Uterus (tissue), 4 donors: Measurements from ENCODE around the gene KCND2. TPM values are rescaled to one million over a fixed set of nuclear protein-coding genes. Genes with fewer than 3 reads are reported as not detected.

Experiments used
- DNase-seq, 2 donors: peaks; one replicate each; pipeline ENCODE4 v3.0.0-alpha.2; 2019 to 2020
- H3K27ac ChIP-seq, 2 donors: fragments of 200-600 bp; sonication (generic); 1 replicate in 1 of 2; 2 replicates in 1 of 2; pipeline ENCODE4 v1.5.1; 2016 to 2018
- H3K27me3 ChIP-seq, 2 donors: fragments of 200-600 bp; sonication (generic); one replicate each; pipeline ENCODE4 v1.5.1; 2018 to 2019; ENCODE audit warnings: control low read depth in 1 of 2
- H3K36me3 ChIP-seq, 2 donors: fragments of 200-600 bp; sonication (generic); one replicate each; pipeline ENCODE4 v1.5.1; 2019; ENCODE audit warnings: control low read depth in 1 of 2
- H3K4me1 ChIP-seq, 2 donors: fragments of 200-600 bp; sonication (generic); one replicate each; pipeline ENCODE4 v1.5.1; 2018 to 2019; ENCODE audit warnings: control low read depth in 1 of 2
- H3K4me3 ChIP-seq, 2 donors: fragments of 200-600 bp; sonication (generic); 1 replicate in 1 of 2; 2 replicates in 1 of 2; pipeline ENCODE4 v1.5.1; 2018 to 2019; ENCODE audit warnings: mild to moderate bottlenecking in 1 of 2
- H3K9me3 ChIP-seq, 2 donors: fragments of 200-600 bp; sonication (generic); one replicate each; pipeline ENCODE4 v1.5.1; 2019; ENCODE audit warnings: control low read depth in 1 of 2
- POLR2A ChIP-seq, 2 donors: fragments of 450-650 bp; IDR thresholded peaks; one replicate each; pipeline ENCODE4 v1.6.1; 2016; ENCODE audit warnings: antibody characterized with exemption in 2 of 2, mild to moderate bottlenecking in 1 of 2, moderate library complexity in 1 of 2
- intact Hi-C: fragments of 100-400 bp; cut with DNase I; formaldehyde crosslinking; loops from one replicate; pipeline ENCODE4 v1.15.1; 2023; ENCODE audit warnings: low total_unique reads
- total RNA-seq, 4 donors: library from RNA; depleted of rRNA in 3 of 4; stranded (reverse); fragments of >200 nt in 3 of 4; gene quantifications; one replicate each; pipeline versions ENCODE4 v1.1.0 to v1.2.4, GENCODE V29; 2014 to 2023
- TF ChIP-seq, protein P1 (sequence below), 4 experiments: fragments of 200-600 bp in 2 of 4; fragments of 450-650 bp in 2 of 4; sonication (generic) in 2 of 4; IDR thresholded peaks; one replicate each; pipeline ENCODE4 v1.5.1; 2016 to 2019; ENCODE audit warnings: antibody characterized with exemption in 4 of 4, mild to moderate bottlenecking in 2 of 4, moderate library complexity in 1 of 4
- donor health status: DM: yes; HTN: yes; CAD: no.

The KCND2 gene
- total RNA-seq, 4 donors from 2014 or later, result 0.26 to 6.0 (median 4.5) TPM

DNA sequence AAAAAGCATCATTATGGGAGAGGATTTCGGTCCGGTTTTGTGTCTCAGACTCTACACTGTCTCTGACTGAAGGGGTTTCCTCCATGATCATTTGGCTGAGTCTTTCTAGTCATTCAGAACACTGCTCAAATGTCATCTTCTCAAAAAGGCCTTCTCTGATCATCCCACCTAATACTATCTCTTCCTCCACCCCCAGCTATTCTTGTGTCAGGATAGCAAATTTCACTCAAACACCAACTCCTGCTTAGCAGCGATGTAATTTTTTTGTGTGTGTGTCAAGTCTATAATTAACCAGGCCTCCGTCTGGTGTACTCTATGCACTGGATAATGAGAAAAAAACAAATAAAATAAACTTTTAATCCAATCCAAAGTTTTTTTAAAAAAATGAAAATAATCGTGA lies 200.4 kb downstream of the KCND2 start:
- H3K4me1 ChIP-seq, result no peaks in the 10 kb centered on the region
- H3K4me3 ChIP-seq, result no peak overlapping the region
- intact Hi-C loops, result no loop called here
- H3K27me3 ChIP-seq, result no peaks in the 10 kb centered on the region
- H3K9me3 ChIP-seq, result no peaks in the 10 kb centered on the region
- H3K27ac ChIP-seq, result no peak overlapping the region
- TF ChIP-seq POLR2A (IDR thresholded peaks at IDR 0.05), result no peak
- TF ChIP-seq, protein P1, sequence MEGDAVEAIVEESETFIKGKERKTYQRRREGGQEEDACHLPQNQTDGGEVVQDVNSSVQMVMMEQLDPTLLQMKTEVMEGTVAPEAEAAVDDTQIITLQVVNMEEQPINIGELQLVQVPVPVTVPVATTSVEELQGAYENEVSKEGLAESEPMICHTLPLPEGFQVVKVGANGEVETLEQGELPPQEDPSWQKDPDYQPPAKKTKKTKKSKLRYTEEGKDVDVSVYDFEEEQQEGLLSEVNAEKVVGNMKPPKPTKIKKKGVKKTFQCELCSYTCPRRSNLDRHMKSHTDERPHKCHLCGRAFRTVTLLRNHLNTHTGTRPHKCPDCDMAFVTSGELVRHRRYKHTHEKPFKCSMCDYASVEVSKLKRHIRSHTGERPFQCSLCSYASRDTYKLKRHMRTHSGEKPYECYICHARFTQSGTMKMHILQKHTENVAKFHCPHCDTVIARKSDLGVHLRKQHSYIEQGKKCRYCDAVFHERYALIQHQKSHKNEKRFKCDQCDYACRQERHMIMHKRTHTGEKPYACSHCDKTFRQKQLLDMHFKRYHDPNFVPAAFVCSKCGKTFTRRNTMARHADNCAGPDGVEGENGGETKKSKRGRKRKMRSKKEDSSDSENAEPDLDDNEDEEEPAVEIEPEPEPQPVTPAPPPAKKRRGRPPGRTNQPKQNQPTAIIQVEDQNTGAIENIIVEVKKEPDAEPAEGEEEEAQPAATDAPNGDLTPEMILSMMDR (IDR thresholded peaks at IDR 0.05), result no peak
- no peak for DNase-seq
- no peaks in the 10 kb centered on the region for H3K36me3 ChIP-seq

DNA sequence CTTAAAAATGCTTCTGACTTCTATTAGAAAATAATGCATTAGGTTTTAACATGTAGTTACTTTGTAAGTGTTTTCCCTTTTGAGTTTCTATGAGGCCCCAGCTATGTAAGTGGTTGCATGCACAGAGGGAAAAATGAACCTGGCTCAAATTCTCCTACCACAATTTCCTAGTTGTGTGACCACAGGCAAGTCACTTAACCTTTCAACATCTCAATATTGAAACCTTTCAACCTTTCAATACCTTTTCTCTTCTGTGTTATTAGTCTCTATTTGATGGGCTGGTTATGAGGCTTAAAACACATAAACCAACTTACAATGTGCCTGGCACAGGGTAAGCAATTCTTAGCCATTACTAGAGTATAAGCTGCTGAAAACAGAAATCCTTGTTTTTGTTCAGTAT lies 203.0 kb downstream of the KCND2 start:
- DNase-seq, result no peak
- Histone ChIP-seq H3K4me3 (no peak overlapping the region), H3K36me3 (no peaks in the 10 kb centered on the region), H3K9me3 (no peaks in the 10 kb centered on the region), H3K27me3 (no peaks in the 10 kb centered on the region), H3K4me1 (no peaks in the 10 kb centered on the region), H3K27ac (no peak overlapping the region)
- intact Hi-C loops, result no loop called here
- TF ChIP-seq, protein P1 (IDR thresholded peaks at IDR 0.05), result no peak
- TF ChIP-seq POLR2A (IDR thresholded peaks at IDR 0.05), result no peak

DNA sequence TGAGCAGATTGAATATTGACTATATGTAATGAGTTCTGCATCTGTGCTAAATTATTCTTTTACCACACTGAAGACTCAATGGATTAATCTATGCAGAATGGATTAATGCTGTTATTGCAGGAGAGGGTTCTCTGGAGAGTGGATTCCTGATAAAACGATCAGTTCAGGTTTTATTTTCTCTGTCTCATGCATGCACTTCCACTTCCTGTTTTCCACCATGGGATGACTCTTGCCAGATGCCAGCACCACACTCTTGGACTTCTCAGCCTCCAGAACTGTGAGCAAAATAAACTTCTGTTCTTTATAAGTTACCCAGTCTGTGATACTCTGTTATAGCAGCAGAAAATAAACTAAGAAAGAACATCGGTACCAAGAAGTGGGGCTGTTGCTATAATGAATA lies 207.5 kb downstream of the KCND2 start:
- no peak overlapping the region for H3K4me3 ChIP-seq
- H3K4me1 ChIP-seq, result no peaks in the 10 kb centered on the region
- no peaks in the 10 kb centered on the region for H3K36me3 ChIP-seq
- no peaks in the 10 kb centered on the region for H3K9me3 ChIP-seq
- TF ChIP-seq, protein P1 (IDR thresholded peaks at IDR 0.05), result no peak
- TF ChIP-seq POLR2A (IDR thresholded peaks at IDR 0.05), result no peak
- H3K27me3 ChIP-seq, result no peaks in the 10 kb centered on the region
- no peak for DNase-seq
- intact Hi-C loops, result no loop called here
- H3K27ac ChIP-seq, result no peak overlapping the region

DNA sequence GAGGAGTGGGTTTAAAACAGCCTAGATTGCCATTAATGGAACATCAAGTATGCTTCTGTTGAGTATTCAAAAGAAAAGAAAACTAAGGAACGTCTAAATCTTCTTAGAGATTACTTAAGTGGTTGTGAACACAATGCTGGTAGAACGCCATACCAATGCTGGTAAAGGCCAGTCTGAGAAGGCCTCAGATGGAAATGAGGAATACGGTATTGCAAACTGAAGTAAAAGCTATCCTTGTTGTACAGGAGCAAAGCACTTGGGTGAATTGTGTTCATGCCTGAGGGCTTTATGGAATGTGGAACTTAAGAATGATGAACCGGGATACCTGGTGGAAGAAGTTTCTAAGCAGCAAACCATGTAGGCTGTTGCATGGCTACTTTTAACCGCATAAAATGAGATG lies 208.0 kb downstream of the KCND2 start:
- no peaks in the 10 kb centered on the region for H3K4me1 ChIP-seq
- no peak overlapping the region for H3K27ac ChIP-seq
- no peak for DNase-seq
- no peaks in the 10 kb centered on the region for H3K9me3 ChIP-seq
- no peak overlapping the region for H3K4me3 ChIP-seq
- H3K36me3 ChIP-seq, result no peaks in the 10 kb centered on the region
- H3K27me3 ChIP-seq, result no peaks in the 10 kb centered on the region
- TF ChIP-seq, protein P1 (IDR thresholded peaks at IDR 0.05), result no peak
- TF ChIP-seq POLR2A (IDR thresholded peaks at IDR 0.05), result no peak
- intact Hi-C loops, result no loop called here

DNA sequence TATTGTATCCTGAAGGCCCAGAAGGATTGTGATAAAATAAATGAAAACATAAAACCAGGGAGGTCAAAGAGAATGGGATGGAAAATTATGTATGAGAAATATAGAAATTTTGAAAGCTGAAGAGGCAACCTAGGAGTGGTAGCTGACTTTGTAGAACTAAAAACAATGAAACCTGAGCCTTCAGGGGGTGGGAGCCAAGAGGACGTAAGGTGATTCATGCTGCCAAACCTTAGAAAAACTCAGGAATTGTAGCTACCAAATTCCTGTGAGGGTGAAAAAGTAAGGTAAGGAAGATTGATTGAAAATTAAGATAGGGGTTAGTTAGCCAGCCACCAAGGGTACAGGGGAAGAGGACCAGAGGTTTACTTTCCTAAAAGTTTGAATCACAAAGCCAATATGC lies 213.2 kb downstream of the KCND2 start:
- Histone ChIP-seq H3K36me3 (no peaks in the 10 kb centered on the region), H3K27ac (no peak overlapping the region), H3K9me3 (no peaks in the 10 kb centered on the region), H3K4me3 (no peak overlapping the region), H3K27me3 (no peaks in the 10 kb centered on the region), H3K4me1 (no peaks in the 10 kb centered on the region)
- intact Hi-C loops, result no loop called here
- no peak for TF ChIP-seq POLR2A (IDR thresholded peaks at IDR 0.05)
- TF ChIP-seq, protein P1 (IDR thresholded peaks at IDR 0.05), result no peak
- no peak for DNase-seq
